Bone marrow (tissue), 2 donors: ENCODE data around the gene PNPLA7.
"Not testable (repeated sequence)": the region's sequence is repeated elsewhere in the genome, so short reads cannot be mapped to it uniquely, and the experiment has no call there.

Experiments used
- DNase-seq, 2 donors: peaks; one replicate each; lab custom pipeline; 2025; lab: John Stamatoyannopoulos, UW

PNPLA7 gene

GRCh38 chr9:137417161-137418021 lies 132.8 kb downstream of the PNPLA7 start:
- DNase-seq = no peak

GRCh38 chr9:137416563-137417151 lies 133.5 kb downstream of the PNPLA7 start:
- DNase-seq = no peak

- no peak for DNase-seq
Measured at GRCh38 chr9:137416006-137416562, 134.1 kb downstream of the PNPLA7 start.

GRCh38 chr9:137415451-137415850 lies 134.8 kb downstream of the PNPLA7 start:
- no peak for DNase-seq

- DNase-seq = no peak
Measured at GRCh38 chr9:137412431-137412830, 137.8 kb downstream of the PNPLA7 start.

GRCh38 chr9:137411645-137412380 lies 138.4 kb downstream of the PNPLA7 start:
- peak; percentile 32 to 50 for DNase-seq

- no peak for DNase-seq
Measured at GRCh38 chr9:137411260-137411644, 138.9 kb downstream of the PNPLA7 start.

GRCh38 chr9:137410891-137411249 lies 139.3 kb downstream of the PNPLA7 start:
- no peak for DNase-seq

- DNase-seq = not testable (repeated sequence)
Measured at GRCh38 chr9:137410236-137410890, 139.8 kb downstream of the PNPLA7 start.
